Measurements from ENCODE around the gene ABI3BP. TPM values are rescaled to one million over a fixed set of nuclear protein-coding genes. Genes with fewer than 3 reads are reported as not detected.

ABI3BP gene
- polyA plus RNA-seq, 3 donors = not detected

GRCh38 chr3:100715176-100715575, 278.0 kb downstream of the ABI3BP start:
- Histone ChIP-seq H3K9me3 (replicated peaks in 1 of 2; ENCODE audit: control insufficient read depth in 1 of 2, insufficient read depth in 1 of 2, low read length in 2 of 2) (no peaks in the 10 kb centered on the region), H3K4me1 (ENCODE audit: control insufficient read depth in 1 of 2, insufficient read depth in 2 of 2, low read length in 2 of 2) (peaks cover 9 to 11% of the 10 kb centered on the region in 2 donors), H3K27ac (ENCODE audit: low read depth in 1 of 2, low read length in 2 of 2) (peak overlapping the region in 1 of 2 donors; percentile 17), H3K36me3 (replicated peaks in 1 of 2; ENCODE audit: control insufficient read depth in 1 of 2, insufficient read depth in 2 of 2, low read length in 2 of 2) (peaks cover 25 to 59% of the 10 kb centered on the region in 2 donors), H3K27me3 (ENCODE audit: control insufficient read depth in 2 of 2, insufficient read depth in 2 of 2, low read length in 2 of 2) (no peaks in the 10 kb centered on the region), H4K20me1 (ENCODE audit: insufficient read depth, low read length) (peaks cover 92% of the 10 kb centered on the region), H3K4me3 (replicated peaks in 1 of 3; ENCODE audit: low read depth in 2 of 3, low read length in 3 of 3) (no peak overlapping the region), H3K79me2 (ENCODE audit: insufficient read depth, low read length) (peaks cover 99% of the 10 kb centered on the region), H3K4me2 (replicated peaks; ENCODE audit: extremely low read depth, low read length, poor library complexity, severe bottlenecking) (no peak overlapping the region), H3K9ac (ENCODE audit: insufficient read depth, low read length, poor library complexity, severe bottlenecking) (no peak overlapping the region), H2AFZ (ENCODE audit: insufficient read depth, low read depth, low read length, poor library complexity, severe bottlenecking) (no peak overlapping the region)
- no peaks in the 10 kb centered on the region for H3K27me3 Mint-ChIP-seq (ENCODE audit: low read depth in 3 of 3)
- intact Hi-C loops (cut with micrococcal nuclease) = no loop called here
- no peak overlapping the region for H3K4me3 Mint-ChIP-seq
- DNase-seq = no peak
- H3K4me1 Mint-ChIP-seq = peaks cover 40% of the 10 kb centered on the region
- no peak for TF ChIP-seq CTCF (IDR thresholded peaks at IDR 0.05)
- H3K9me3 Mint-ChIP-seq = peaks cover 0 to 2% (median 0%) of the 10 kb centered on the region in 7 donors
- H3K36me3 Mint-ChIP-seq = peaks cover 50 to 68% of the 10 kb centered on the region in 2 donors
- H3K27ac Mint-ChIP-seq = peak overlapping the region in 1 of 7 donors; percentile 17

GRCh38 chr3:100710261-100710968, 282.8 kb downstream of the ABI3BP start:
- H3K36me3 ChIP-seq (replicated peaks in 1 of 2; ENCODE audit: control insufficient read depth in 1 of 2, insufficient read depth in 2 of 2, low read length in 2 of 2) = peaks cover 14 to 21% of the 10 kb centered on the region in 2 donors
- H3K4me3 ChIP-seq (replicated peaks in 1 of 3; ENCODE audit: low read depth in 2 of 3, low read length in 3 of 3) = peak overlapping the region; percentile 65 to 87 (median 83)
- H3K27ac ChIP-seq (ENCODE audit: low read depth in 1 of 2, low read length in 2 of 2) = peak overlapping the region; percentile 75 to 79
- DNase-seq = peak; percentile 44 to 79 (median 59)
- peak overlapping the region; percentile 51 for H2AFZ ChIP-seq (ENCODE audit: insufficient read depth, low read depth, low read length, poor library complexity, severe bottlenecking)
- H3K79me2 ChIP-seq (ENCODE audit: insufficient read depth, low read length) = peaks cover 56% of the 10 kb centered on the region
- Mint-ChIP-seq H3K4me1 (peaks cover 26% of the 10 kb centered on the region), H3K27ac (peak overlapping the region; percentile 74 to 93 (median 89)), H3K4me3 (peak overlapping the region; percentile 81 to 88), H3K36me3 (peaks cover 16 to 30% of the 10 kb centered on the region in 2 donors), H3K9me3 (peaks cover 0 to 7% (median 5%) of the 10 kb centered on the region in 7 donors), H3K27me3 (ENCODE audit: low read depth in 3 of 3) (peaks cover 0 to 4% (median 0%) of the 10 kb centered on the region in 3 donors)
- TF ChIP-seq CTCF (IDR thresholded peaks at IDR 0.05) = peak; percentile 33
- intact Hi-C loops (cut with micrococcal nuclease) = loop anchor here in 1 of 2 donors (5.0 kb wide), 1 partner anchor 308 kb away; the partner anchor contains the start of genes LNP1 and TOMM70
- WGBS (ENCODE audit: insufficient coverage) = 25% methylated on average over 6 of the region's 8 CpGs
- H3K27me3 ChIP-seq (ENCODE audit: control insufficient read depth in 2 of 2, insufficient read depth in 2 of 2, low read length in 2 of 2) = peaks cover 0 to 6% of the 10 kb centered on the region in 2 donors
- H3K4me1 ChIP-seq (ENCODE audit: control insufficient read depth in 1 of 2, insufficient read depth in 2 of 2, low read length in 2 of 2) = peaks cover 17 to 18% of the 10 kb centered on the region in 2 donors
- no peaks in the 10 kb centered on the region for H3K9me3 ChIP-seq (replicated peaks in 1 of 2; ENCODE audit: control insufficient read depth in 1 of 2, insufficient read depth in 1 of 2, low read length in 2 of 2)
- peak overlapping the region; percentile 88 for H3K4me2 ChIP-seq (replicated peaks; ENCODE audit: extremely low read depth, low read length, poor library complexity, severe bottlenecking)
- peaks cover 50% of the 10 kb centered on the region for H4K20me1 ChIP-seq (ENCODE audit: insufficient read depth, low read length)
- peak overlapping the region; percentile 78 for H3K9ac ChIP-seq (ENCODE audit: insufficient read depth, low read length, poor library complexity, severe bottlenecking)

Data from CD14-positive monocyte (primary cell).